ENCODE measurements around the gene RIC1.
"Not testable (repeated sequence)": the region's sequence is repeated elsewhere in the genome, so short reads cannot be mapped to it uniquely, and the experiment has no call there.

RIC1 gene

GRCh38 chr9:5671711-5672353 is 42.9 kb downstream of the RIC1 start:
- DNase-seq (ENCODE audit: low read depth), result no peak

GRCh38 chr9:5675046-5675445 is 46.1 kb downstream of the RIC1 start:
- not testable (repeated sequence) for DNase-seq (ENCODE audit: low read depth)

GRCh38 chr9:5683591-5683990 is 54.7 kb downstream of the RIC1 start:
- DNase-seq (ENCODE audit: low read depth), result not testable (repeated sequence)

GRCh38 chr9:5684101-5684500 is 55.2 kb downstream of the RIC1 start:
- no peak for DNase-seq (ENCODE audit: low read depth)

GRCh38 chr9:5688109-5688508 is 59.2 kb downstream of the RIC1 start:
- peak; percentile 8 for DNase-seq (ENCODE audit: low read depth)

- no peak for DNase-seq (ENCODE audit: low read depth)
Observed at GRCh38 chr9:5690278-5690677, 61.4 kb downstream of the RIC1 start.

GRCh38 chr9:5695860-5696259 is 67.0 kb downstream of the RIC1 start:
- DNase-seq (ENCODE audit: low read depth), result no peak

GRCh38 chr9:5696884-5697283 is 68.0 kb downstream of the RIC1 start:
- no peak for DNase-seq (ENCODE audit: low read depth)

- no peak for DNase-seq (ENCODE audit: low read depth)
Observed at GRCh38 chr9:5698004-5698403, 69.1 kb downstream of the RIC1 start.

- no peak for DNase-seq (ENCODE audit: low read depth)
Observed at GRCh38 chr9:5698810-5699556, 70.1 kb downstream of the RIC1 start.

- DNase-seq (ENCODE audit: low read depth), result no peak
Observed at GRCh38 chr9:5708414-5708813, 79.5 kb downstream of the RIC1 start.

GRCh38 chr9:5712651-5713390 is 83.9 kb downstream of the RIC1 start:
- DNase-seq (ENCODE audit: low read depth), result no peak

GRCh38 chr9:5714501-5715401 is 85.8 kb downstream of the RIC1 start:
- no peak for DNase-seq (ENCODE audit: low read depth)

GRCh38 chr9:5715548-5716127 is 86.7 kb downstream of the RIC1 start:
- DNase-seq (ENCODE audit: low read depth), result no peak

GRCh38 chr9:5717434-5717833 is 88.5 kb downstream of the RIC1 start:
- not testable (repeated sequence) for DNase-seq (ENCODE audit: low read depth)

- no peak for DNase-seq (ENCODE audit: low read depth)
Observed at GRCh38 chr9:5718296-5719032, 89.6 kb downstream of the RIC1 start.

GRCh38 chr9:5719100-5719926 is 90.4 kb downstream of the RIC1 start:
- DNase-seq (ENCODE audit: low read depth), result no peak

GRCh38 chr9:5720151-5720550 is 91.2 kb downstream of the RIC1 start:
- DNase-seq (ENCODE audit: low read depth), result no peak

GRCh38 chr9:5721279-5722087 is 92.6 kb downstream of the RIC1 start:
- no peak for DNase-seq (ENCODE audit: low read depth)

All from fibroblast of the conjunctiva (primary cell).